Epithelial cell of esophagus (primary cell): Measurements from ENCODE around the gene GANAB.

ENCODE experiments used
- DNase-seq: peaks from one replicate; pipeline ENCODE4 v3.0.0; 2010; ENCODE audit warnings: low read depth
- H3K4me3 ChIP-seq: 2 replicates; pipeline ENCODE4 v1.5.1; 2011; ENCODE audit warnings: mild to moderate bottlenecking, low read length, control low read depth
- TF ChIP-seq, protein P1 (sequence below): IDR thresholded peaks from 2 replicates; pipeline ENCODE4 v1.5.1; 2011; ENCODE audit warnings: low read depth, mild to moderate bottlenecking, low read length, control low read depth, inconsistent platforms; ENCODE audit not compliant: insufficient read depth; ENCODE audit errors: missing control alignments

Gene GANAB

DNA sequence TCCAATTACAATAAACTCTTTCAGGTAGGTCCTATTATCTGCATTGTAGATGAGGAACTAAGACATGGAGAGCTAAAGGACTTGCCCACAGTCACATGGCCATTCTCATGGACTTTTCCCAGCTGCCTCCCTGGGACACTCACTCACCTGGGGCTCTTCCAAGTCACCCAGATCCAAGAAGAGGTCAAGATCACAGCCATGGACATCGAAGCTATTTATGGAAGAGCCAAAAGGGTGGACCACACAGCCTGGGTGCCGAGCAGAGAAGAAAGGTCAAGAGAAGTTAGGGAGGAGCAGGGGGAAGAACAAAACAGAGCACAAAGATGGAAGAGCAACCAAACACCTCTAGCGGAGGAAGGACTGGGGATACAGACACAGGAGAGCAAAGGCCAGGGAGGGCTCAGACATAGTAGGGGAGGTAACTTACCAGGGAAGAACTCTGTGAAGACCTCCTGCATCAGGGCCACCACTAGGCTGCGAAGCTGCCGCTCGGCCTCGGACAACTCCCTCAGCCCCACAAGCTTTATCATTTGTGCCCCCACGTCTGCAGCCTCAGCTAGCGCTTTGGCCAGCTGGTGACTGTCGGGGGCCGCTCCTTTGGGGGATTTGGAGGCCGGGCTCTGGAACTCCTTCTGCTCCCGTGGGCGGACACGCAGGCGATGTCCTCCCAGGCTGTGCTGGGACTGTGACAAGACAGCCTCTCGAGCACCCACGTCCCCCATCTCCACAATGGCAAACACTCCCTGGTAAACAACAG is 65.3 kb downstream of the GANAB start:
- H3K4me3 ChIP-seq = no peak overlapping the region
- DNase-seq = no peak
- TF ChIP-seq, protein P1, sequence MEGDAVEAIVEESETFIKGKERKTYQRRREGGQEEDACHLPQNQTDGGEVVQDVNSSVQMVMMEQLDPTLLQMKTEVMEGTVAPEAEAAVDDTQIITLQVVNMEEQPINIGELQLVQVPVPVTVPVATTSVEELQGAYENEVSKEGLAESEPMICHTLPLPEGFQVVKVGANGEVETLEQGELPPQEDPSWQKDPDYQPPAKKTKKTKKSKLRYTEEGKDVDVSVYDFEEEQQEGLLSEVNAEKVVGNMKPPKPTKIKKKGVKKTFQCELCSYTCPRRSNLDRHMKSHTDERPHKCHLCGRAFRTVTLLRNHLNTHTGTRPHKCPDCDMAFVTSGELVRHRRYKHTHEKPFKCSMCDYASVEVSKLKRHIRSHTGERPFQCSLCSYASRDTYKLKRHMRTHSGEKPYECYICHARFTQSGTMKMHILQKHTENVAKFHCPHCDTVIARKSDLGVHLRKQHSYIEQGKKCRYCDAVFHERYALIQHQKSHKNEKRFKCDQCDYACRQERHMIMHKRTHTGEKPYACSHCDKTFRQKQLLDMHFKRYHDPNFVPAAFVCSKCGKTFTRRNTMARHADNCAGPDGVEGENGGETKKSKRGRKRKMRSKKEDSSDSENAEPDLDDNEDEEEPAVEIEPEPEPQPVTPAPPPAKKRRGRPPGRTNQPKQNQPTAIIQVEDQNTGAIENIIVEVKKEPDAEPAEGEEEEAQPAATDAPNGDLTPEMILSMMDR = no peak

GRCh38 chr11:62579252-62579651 is 67.2 kb downstream of the GANAB start:
- no peak overlapping the region for H3K4me3 ChIP-seq
- TF ChIP-seq, protein P1 = no peak

DNA sequence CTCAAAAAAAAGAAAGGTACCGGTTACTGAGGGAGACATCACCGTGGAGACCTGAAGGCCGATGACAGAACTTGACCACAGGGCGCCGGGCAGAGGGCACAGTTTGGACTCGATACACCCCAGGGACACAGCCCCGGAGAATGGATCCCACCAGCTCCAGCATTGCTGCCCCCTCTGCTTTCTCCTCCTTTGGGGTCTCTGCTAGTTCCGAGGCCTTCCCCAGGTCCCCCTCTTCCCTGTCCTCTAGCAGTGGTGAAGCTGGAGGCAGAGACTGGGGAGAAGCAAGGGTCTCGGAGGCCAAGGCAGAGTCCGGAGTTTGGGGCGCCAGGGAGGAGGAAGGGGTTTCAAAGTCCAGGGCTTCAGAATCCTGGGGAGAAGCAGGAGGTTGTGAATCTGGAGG is 67.9 kb downstream of the GANAB start:
- TF ChIP-seq, protein P1 = no peak
- DNase-seq = no peak

More at GRCh38 chr11:62579252-62579651, 67.2 kb downstream of the GANAB start:
- no peak for DNase-seq

GRCh38 chr11:62577046-62577714 is 69.2 kb downstream of the GANAB start:
- no peak overlapping the region for H3K4me3 ChIP-seq
- no peak for DNase-seq
- TF ChIP-seq, protein P1 = no peak

More for the DNA sequence above, 67.9 kb downstream of the GANAB start:
- H3K4me3 ChIP-seq = no peak overlapping the region

DNA sequence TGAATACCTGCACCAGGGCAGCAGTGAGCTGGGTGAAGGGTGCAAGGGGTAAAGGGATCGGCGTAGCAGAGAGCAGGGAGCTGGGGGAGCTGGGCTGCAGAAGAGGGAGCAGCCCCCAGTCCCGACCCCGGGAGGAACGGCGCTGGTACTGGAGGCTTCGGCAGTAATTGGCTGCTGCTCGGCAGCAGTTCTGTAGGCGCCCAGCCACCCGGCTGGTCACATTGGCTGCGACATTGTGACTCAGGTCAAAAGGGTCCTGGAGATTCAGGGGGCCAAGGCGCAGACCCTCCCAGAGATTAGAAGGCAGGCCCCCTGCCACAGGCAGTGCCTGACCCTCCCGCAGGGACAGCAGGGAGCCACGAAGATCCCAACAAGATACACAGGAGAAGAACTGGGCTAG is 70.6 kb downstream of the GANAB start:
- TF ChIP-seq, protein P1 = no peak

GRCh38 chr11:62575156-62575555 is 71.3 kb downstream of the GANAB start:
- no peak overlapping the region for H3K4me3 ChIP-seq
- DNase-seq = no peak
- TF ChIP-seq, protein P1 = no peak

More for the DNA sequence above, 70.6 kb downstream of the GANAB start:
- H3K4me3 ChIP-seq = no peak overlapping the region
- no peak for DNase-seq
